GM08714 (cell line): ENCODE data around the gene WSCD2.

ENCODE experiments used
- H3K4me3 ChIP-seq: fragments of 200-500 bp; sonication (Bioruptor generic); 2 replicates; pipeline ENCODE4 v1.5.1; 2014; ENCODE audit warnings: mild to moderate bottlenecking, low read length, inconsistent platforms
- ZNF274 ChIP-seq: IDR thresholded peaks from 2 replicates; pipeline ENCODE4 v1.6.1; 2012; ENCODE audit warnings: mild to moderate bottlenecking, low read depth, low read length

The WSCD2 gene

GRCh38 chr12:108117163-108117849 lies 11.8 kb upstream of the WSCD2 start:
- TF ChIP-seq ZNF274 = no peak
- no peak overlapping the region for H3K4me3 ChIP-seq

- no peak overlapping the region for H3K4me3 ChIP-seq
- TF ChIP-seq ZNF274 = no peak
Measured at GRCh38 chr12:108117902-108118301, 11.2 kb upstream of the WSCD2 start.

GRCh38 chr12:108119126-108119973 lies 9.7 kb upstream of the WSCD2 start:
- H3K4me3 ChIP-seq = no peak overlapping the region
- TF ChIP-seq ZNF274 = no peak

GRCh38 chr12:108119974-108120862 lies 8.9 kb upstream of the WSCD2 start:
- H3K4me3 ChIP-seq = no peak overlapping the region
- no peak for TF ChIP-seq ZNF274

- H3K4me3 ChIP-seq = no peak overlapping the region
- TF ChIP-seq ZNF274 = no peak
Measured at GRCh38 chr12:108120863-108121165, 8.3 kb upstream of the WSCD2 start.

- TF ChIP-seq ZNF274 = no peak
Measured at GRCh38 chr12:108121320-108121719, 7.8 kb upstream of the WSCD2 start.

GRCh38 chr12:108121728-108122471 lies 7.2 kb upstream of the WSCD2 start:
- no peak overlapping the region for H3K4me3 ChIP-seq
- no peak for TF ChIP-seq ZNF274

More at GRCh38 chr12:108121320-108121719, 7.8 kb upstream of the WSCD2 start:
- no peak overlapping the region for H3K4me3 ChIP-seq

- no peak for TF ChIP-seq ZNF274
- no peak overlapping the region for H3K4me3 ChIP-seq
Measured at GRCh38 chr12:108122644-108123043, 6.4 kb upstream of the WSCD2 start.

- H3K4me3 ChIP-seq = no peak overlapping the region
- TF ChIP-seq ZNF274 = no peak
Measured at GRCh38 chr12:108123402-108123801, 5.7 kb upstream of the WSCD2 start.

GRCh38 chr12:108125073-108125472 lies 4.0 kb upstream of the WSCD2 start:
- TF ChIP-seq ZNF274 = no peak
- H3K4me3 ChIP-seq = no peak overlapping the region

GRCh38 chr12:108126212-108126611 lies 2.9 kb upstream of the WSCD2 start:
- no peak overlapping the region for H3K4me3 ChIP-seq
- no peak for TF ChIP-seq ZNF274

GRCh38 chr12:108126990-108127501 lies 2.0 kb upstream of the WSCD2 start:
- H3K4me3 ChIP-seq = no peak overlapping the region
- no peak for TF ChIP-seq ZNF274

- H3K4me3 ChIP-seq = no peak overlapping the region
- TF ChIP-seq ZNF274 = no peak
Measured at GRCh38 chr12:108127654-108128053, 1.4 kb upstream of the WSCD2 start.
